Nucleus accumbens (tissue), 56 donors: ENCODE data around the gene CYP21A2.
"Not testable (repeated sequence)": the region's sequence is repeated elsewhere in the genome, so short reads cannot be mapped to it uniquely, and the experiment has no call there.

Experiments
- DNase-seq, 56 donors: peaks; one replicate each; lab custom pipeline; 2025; lab: John Stamatoyannopoulos, UW

Gene CYP21A2

GRCh38 chr6:32049736-32050135, 11.5 kb downstream of the CYP21A2 start:
- DNase-seq = not testable (repeated sequence)

- DNase-seq = no peak
These were observed 12.3 kb downstream of the CYP21A2 start for GRCh38 chr6:32050562-32050961.

- not testable (repeated sequence) for DNase-seq
These were observed 14.4 kb downstream of the CYP21A2 start for GRCh38 chr6:32052626-32053025.

GRCh38 chr6:32053314-32053713, 15.1 kb downstream of the CYP21A2 start:
- not testable (repeated sequence) for DNase-seq

GRCh38 chr6:32055756-32056155, 17.5 kb downstream of the CYP21A2 start:
- not testable (repeated sequence) for DNase-seq

GRCh38 chr6:32056254-32056653, 18.0 kb downstream of the CYP21A2 start:
- DNase-seq = no peak

GRCh38 chr6:32057966-32058365, 19.8 kb downstream of the CYP21A2 start:
- DNase-seq = no peak

- peak in 3 of 56 donors; percentile 3 to 18 (median 8) for DNase-seq
These were observed 20.3 kb downstream of the CYP21A2 start for GRCh38 chr6:32058511-32058963.

- no peak for DNase-seq
These were observed 22.9 kb downstream of the CYP21A2 start for GRCh38 chr6:32060966-32061655.

GRCh38 chr6:32064706-32065105, 26.5 kb downstream of the CYP21A2 start:
- DNase-seq = no peak

- not testable (repeated sequence) for DNase-seq
These were observed 29.3 kb downstream of the CYP21A2 start for GRCh38 chr6:32067521-32067920.

- DNase-seq = not testable (repeated sequence)
These were observed 30.1 kb downstream of the CYP21A2 start for GRCh38 chr6:32068315-32068714.

- no peak for DNase-seq
These were observed 30.7 kb downstream of the CYP21A2 start for GRCh38 chr6:32068867-32069266.

- DNase-seq = no peak
These were observed 31.2 kb downstream of the CYP21A2 start for GRCh38 chr6:32069460-32069859.

GRCh38 chr6:32069878-32070515, 31.8 kb downstream of the CYP21A2 start:
- DNase-seq = no peak

- DNase-seq = no peak
These were observed 32.8 kb downstream of the CYP21A2 start for GRCh38 chr6:32070814-32071543.

GRCh38 chr6:32073101-32073500, 34.9 kb downstream of the CYP21A2 start:
- no peak for DNase-seq

GRCh38 chr6:32073613-32074012, 35.4 kb downstream of the CYP21A2 start:
- no peak for DNase-seq

- no peak for DNase-seq
These were observed 36.8 kb downstream of the CYP21A2 start for GRCh38 chr6:32074996-32075532.

- no peak for DNase-seq
These were observed 37.6 kb downstream of the CYP21A2 start for GRCh38 chr6:32075781-32076180.

GRCh38 chr6:32076321-32076809, 38.1 kb downstream of the CYP21A2 start:
- no peak for DNase-seq
